HepG2 (cell line): ENCODE measurements around the gene NDUFB6. TPM values are rescaled to one million over a fixed set of nuclear protein-coding genes. Genes with fewer than 3 reads are reported as not detected.

Experiments used
- HOXA7 ChIP-seq: sonication (generic); formaldehyde crosslinking; IDR thresholded peaks from 2 replicates; pipeline ENCODE4 v1.8.1; 2022; ENCODE audit warnings: mild to moderate bottlenecking, missing genetic modification reagents, moderate library complexity
- NBN ChIP-seq: fragments of 450-650 bp; conservative IDR thresholded peaks from 2 replicates; pipeline ENCODE4 v1.6.1; 2017
- SNAPC2 ChIP-seq: sonication (generic); formaldehyde crosslinking; IDR thresholded peaks from 2 replicates; pipeline ENCODE4 v1.8.1; 2022; ENCODE audit warnings: mild to moderate bottlenecking, missing genetic modification reagents
- ZMYM4 ChIP-seq: sonication (generic); formaldehyde crosslinking; IDR thresholded peaks from 2 replicates; pipeline ENCODE4 v1.8.1; 2023; ENCODE audit warnings: mild to moderate bottlenecking, missing genetic modification reagents
- ZNF333 ChIP-seq: sonication (generic); formaldehyde crosslinking; IDR thresholded peaks from 2 replicates; pipeline ENCODE4 v1.4.0; 2020; ENCODE audit warnings: mild to moderate bottlenecking, missing genetic modification reagents, borderline replicate concordance
- ZNF431 ChIP-seq: sonication (generic); formaldehyde crosslinking; IDR thresholded peaks from 2 replicates; pipeline ENCODE4 v1.9.0; 2022; ENCODE audit warnings: missing genetic modification reagents, low read depth, mild to moderate bottlenecking, borderline replicate concordance
- ZNF713 ChIP-seq: sonication (generic); formaldehyde crosslinking; IDR thresholded peaks from 2 replicates; pipeline ENCODE4 v1.4.0; 2020; ENCODE audit warnings: mild to moderate bottlenecking, missing genetic modification reagents
- polyA plus RNA-seq, 8 experiments: library from polyadenylated mRNA; depleted of rRNA in 3 of 8; stranded (reverse) in 7 of 8; unstranded in 1 of 8; fragments of >200 nt; fragmentation: Illumina TruSeq in 4 of 8; extraction: Trizol in 4 of 8; gene quantifications; 2 replicates each; pipeline versions ENCODE4 v1.2.1 to v1.2.3, GENCODE V29; 2011 to 2016; ENCODE audit warnings: low read depth in 4 of 8, missing spikeins in 1 of 8, mixed read lengths in 1 of 8; ENCODE audit not compliant: insufficient read depth in 1 of 8
- total RNA-seq, 5 experiments: library from RNA; depleted of rRNA; stranded (reverse); fragments of >200 nt; fragmentation: Illumina TruSeq; extraction: Trizol; gene quantifications; 2 replicates each; pipeline ENCODE4 v1.2.3, GENCODE V29; 2016; ENCODE audit warnings: low read depth in 1 of 5
- TF ChIP-seq, protein P1 (sequence below), 2 experiments: sonication (generic) in 1 of 2; formaldehyde crosslinking in 1 of 2; IDR thresholded peaks; 2 replicates each; pipeline versions ENCODE4 v1.4.0 to v1.6.1; 2018 to 2020; ENCODE audit warnings: missing genetic modification reagents in 2 of 2, borderline replicate concordance in 1 of 2, low read depth in 1 of 2, mild to moderate bottlenecking in 1 of 2, missing biosample characterization in 1 of 2
- TF ChIP-seq, protein P2 (sequence below): sonication (generic); formaldehyde crosslinking; IDR thresholded peaks from 2 replicates; pipeline ENCODE4 v1.4.0; 2020; ENCODE audit warnings: missing genetic modification reagents, borderline replicate concordance
- TF ChIP-seq, protein P3 (sequence below): sonication (generic); formaldehyde crosslinking; IDR thresholded peaks from 2 replicates; pipeline ENCODE4 v1.4.0; 2020; ENCODE audit warnings: missing genetic modification reagents
- TF ChIP-seq, protein P4 (sequence below): IDR thresholded peaks from 2 replicates; pipeline ENCODE4 v1.6.1; 2016
- TF ChIP-seq, protein P5 (sequence below): sonication (generic); formaldehyde crosslinking; IDR thresholded peaks from 2 replicates; pipeline ENCODE4 v1.4.0; 2020; ENCODE audit warnings: mild to moderate bottlenecking, missing genetic modification reagents
- TF ChIP-seq, protein P6 (sequence below): sonication (generic); formaldehyde crosslinking; IDR thresholded peaks from 2 replicates; pipeline ENCODE4 v1.5.0; 2020; ENCODE audit warnings: missing genetic modification reagents
- TF ChIP-seq, protein P7 (sequence below): sonication (generic); formaldehyde crosslinking; IDR thresholded peaks from 2 replicates; pipeline ENCODE4 v1.5.1; 2020; ENCODE audit warnings: mild to moderate bottlenecking, missing genetic modification reagents, borderline replicate concordance
- TF ChIP-seq, protein P8 (sequence below): sonication (generic); formaldehyde crosslinking; IDR thresholded peaks from 2 replicates; pipeline ENCODE4 v1.8.1; 2023; ENCODE audit warnings: mild to moderate bottlenecking, inconsistent platforms, moderate library complexity, missing genetic modification reagents, borderline replicate concordance
- TF ChIP-seq, protein P9 (sequence below): sonication (generic); formaldehyde crosslinking; IDR thresholded peaks from 2 replicates; pipeline ENCODE4 v1.5.1; 2020; ENCODE audit warnings: missing genetic modification reagents, mild to moderate bottlenecking, borderline replicate concordance

The NDUFB6 gene
- total and polyA plus RNA-seq, 2 of the 13 experiments (the other 11 are each of a cell fraction or from before 2014, with no cell fraction given), result 31.2 to 81.9 TPM

DNA sequence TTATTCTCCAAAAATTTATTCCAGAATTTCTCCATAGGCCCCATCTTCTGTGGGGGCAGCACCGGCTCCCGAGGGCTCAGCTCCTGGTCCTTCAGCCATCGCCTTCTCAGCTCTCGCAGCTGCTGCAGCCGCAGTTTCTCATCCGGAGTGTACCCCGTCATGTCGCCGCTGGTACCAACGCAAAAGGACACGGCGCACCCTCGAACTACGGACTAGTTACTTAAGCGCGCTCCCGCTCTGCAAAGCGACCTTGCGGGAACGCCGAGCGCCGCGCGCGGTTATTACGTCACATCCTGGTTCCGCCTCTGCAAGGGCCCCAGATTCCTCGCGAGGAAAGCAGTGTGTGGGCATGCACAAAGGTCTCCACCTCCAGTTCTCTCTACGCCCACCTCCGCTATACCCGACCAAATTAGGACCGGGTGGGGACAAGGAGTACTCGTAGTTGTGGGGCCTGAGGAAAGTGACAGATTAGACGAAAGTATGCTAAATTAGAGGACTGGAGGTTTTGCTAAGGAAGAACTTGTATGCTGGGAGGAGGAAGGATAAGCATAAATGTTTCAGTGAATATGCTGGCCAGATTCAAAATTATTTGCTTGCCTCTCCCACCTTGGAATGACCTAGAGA is at the start of gene NDUFB6 (continued):
- TF ChIP-seq, protein P1, sequence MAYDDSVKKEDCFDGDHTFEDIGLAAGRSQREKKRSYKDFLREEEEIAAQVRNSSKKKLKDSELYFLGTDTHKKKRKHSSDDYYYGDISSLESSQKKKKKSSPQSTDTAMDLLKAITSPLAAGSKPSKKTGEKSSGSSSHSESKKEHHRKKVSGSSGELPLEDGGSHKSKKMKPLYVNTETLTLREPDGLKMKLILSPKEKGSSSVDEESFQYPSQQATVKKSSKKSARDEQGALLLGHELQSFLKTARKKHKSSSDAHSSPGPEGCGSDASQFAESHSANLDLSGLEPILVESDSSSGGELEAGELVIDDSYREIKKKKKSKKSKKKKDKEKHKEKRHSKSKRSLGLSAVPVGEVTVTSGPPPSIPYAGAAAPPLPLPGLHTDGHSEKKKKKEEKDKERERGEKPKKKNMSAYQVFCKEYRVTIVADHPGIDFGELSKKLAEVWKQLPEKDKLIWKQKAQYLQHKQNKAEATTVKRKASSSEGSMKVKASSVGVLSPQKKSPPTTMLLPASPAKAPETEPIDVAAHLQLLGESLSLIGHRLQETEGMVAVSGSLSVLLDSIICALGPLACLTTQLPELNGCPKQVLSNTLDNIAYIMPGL (CRISPR knock-in tag; IDR thresholded peaks at IDR 0.05; ENCODE audit: borderline replicate concordance in 1 of 2, low read depth in 1 of 2), result peak; percentile 82 to 87
- no peak for TF ChIP-seq NBN
- peak; percentile 98 for TF ChIP-seq ZMYM4 (CRISPR knock-in tag)
- TF ChIP-seq, protein P2, sequence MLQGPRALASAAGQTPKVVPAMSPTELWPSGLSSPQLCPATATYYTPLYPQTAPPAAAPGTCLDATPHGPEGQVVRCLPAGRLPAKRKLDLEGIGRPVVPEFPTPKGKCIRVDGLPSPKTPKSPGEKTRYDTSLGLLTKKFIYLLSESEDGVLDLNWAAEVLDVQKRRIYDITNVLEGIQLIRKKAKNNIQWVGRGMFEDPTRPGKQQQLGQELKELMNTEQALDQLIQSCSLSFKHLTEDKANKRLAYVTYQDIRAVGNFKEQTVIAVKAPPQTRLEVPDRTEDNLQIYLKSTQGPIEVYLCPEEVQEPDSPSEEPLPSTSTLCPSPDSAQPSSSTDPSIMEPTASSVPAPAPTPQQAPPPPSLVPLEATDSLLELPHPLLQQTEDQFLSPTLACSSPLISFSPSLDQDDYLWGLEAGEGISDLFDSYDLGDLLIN, result no peak
- TF ChIP-seq, protein P3, sequence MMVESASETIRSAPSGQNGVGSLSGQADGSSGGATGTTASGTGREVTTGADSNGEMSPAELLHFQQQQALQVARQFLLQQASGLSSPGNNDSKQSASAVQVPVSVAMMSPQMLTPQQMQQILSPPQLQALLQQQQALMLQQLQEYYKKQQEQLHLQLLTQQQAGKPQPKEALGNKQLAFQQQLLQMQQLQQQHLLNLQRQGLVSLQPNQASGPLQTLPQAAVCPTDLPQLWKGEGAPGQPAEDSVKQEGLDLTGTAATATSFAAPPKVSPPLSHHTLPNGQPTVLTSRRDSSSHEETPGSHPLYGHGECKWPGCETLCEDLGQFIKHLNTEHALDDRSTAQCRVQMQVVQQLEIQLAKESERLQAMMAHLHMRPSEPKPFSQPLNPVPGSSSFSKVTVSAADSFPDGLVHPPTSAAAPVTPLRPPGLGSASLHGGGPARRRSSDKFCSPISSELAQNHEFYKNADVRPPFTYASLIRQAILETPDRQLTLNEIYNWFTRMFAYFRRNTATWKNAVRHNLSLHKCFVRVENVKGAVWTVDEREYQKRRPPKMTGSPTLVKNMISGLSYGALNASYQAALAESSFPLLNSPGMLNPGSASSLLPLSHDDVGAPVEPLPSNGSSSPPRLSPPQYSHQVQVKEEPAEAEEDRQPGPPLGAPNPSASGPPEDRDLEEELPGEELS (CRISPR knock-in tag), result peak; percentile 52; the same call in 1 of the 2 replicates
- TF ChIP-seq ZNF713, result no peak
- no peak for TF ChIP-seq ZNF333
- TF ChIP-seq, protein P4, sequence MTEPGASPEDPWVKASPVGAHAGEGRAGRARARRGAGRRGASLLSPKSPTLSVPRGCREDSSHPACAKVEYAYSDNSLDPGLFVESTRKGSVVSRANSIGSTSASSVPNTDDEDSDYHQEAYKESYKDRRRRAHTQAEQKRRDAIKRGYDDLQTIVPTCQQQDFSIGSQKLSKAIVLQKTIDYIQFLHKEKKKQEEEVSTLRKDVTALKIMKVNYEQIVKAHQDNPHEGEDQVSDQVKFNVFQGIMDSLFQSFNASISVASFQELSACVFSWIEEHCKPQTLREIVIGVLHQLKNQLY (CRISPR knock-in tag), result no peak
- TF ChIP-seq ZNF431 (CRISPR knock-in tag), result 0 out of 2 replicates have a peak, but pooled peaks have one; percentile 45
- TF ChIP-seq HOXA7 (CRISPR knock-in tag), result no peak
- no peak for TF ChIP-seq SNAPC2
- TF ChIP-seq, protein P5, sequence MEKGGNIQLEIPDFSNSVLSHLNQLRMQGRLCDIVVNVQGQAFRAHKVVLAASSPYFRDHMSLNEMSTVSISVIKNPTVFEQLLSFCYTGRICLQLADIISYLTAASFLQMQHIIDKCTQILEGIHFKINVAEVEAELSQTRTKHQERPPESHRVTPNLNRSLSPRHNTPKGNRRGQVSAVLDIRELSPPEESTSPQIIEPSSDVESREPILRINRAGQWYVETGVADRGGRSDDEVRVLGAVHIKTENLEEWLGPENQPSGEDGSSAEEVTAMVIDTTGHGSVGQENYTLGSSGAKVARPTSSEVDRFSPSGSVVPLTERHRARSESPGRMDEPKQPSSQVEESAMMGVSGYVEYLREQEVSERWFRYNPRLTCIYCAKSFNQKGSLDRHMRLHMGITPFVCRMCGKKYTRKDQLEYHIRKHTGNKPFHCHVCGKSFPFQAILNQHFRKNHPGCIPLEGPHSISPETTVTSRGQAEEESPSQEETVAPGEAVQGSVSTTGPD (CRISPR knock-in tag), result no peak
- TF ChIP-seq, protein P6, sequence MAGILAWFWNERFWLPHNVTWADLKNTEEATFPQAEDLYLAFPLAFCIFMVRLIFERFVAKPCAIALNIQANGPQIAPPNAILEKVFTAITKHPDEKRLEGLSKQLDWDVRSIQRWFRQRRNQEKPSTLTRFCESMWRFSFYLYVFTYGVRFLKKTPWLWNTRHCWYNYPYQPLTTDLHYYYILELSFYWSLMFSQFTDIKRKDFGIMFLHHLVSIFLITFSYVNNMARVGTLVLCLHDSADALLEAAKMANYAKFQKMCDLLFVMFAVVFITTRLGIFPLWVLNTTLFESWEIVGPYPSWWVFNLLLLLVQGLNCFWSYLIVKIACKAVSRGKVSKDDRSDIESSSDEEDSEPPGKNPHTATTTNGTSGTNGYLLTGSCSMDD (CRISPR knock-in tag), result no peak
- TF ChIP-seq, protein P7, sequence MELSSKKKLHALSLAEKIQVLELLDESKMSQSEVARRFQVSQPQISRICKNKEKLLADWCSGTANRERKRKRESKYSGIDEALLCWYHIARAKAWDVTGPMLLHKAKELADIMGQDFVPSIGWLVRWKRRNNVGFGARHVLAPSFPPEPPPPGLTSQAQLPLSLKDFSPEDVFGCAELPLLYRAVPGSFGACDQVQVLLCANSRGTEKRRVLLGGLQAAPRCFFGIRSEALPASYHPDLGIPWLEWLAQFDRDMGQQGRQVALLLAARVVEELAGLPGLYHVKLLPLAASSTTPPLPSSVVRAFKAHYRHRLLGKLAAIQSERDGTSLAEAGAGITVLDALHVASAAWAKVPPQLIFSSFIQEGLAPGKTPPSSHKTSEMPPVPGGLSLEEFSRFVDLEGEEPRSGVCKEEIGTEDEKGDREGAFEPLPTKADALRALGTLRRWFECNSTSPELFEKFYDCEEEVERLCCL, result no peak
- TF ChIP-seq, protein P8, sequence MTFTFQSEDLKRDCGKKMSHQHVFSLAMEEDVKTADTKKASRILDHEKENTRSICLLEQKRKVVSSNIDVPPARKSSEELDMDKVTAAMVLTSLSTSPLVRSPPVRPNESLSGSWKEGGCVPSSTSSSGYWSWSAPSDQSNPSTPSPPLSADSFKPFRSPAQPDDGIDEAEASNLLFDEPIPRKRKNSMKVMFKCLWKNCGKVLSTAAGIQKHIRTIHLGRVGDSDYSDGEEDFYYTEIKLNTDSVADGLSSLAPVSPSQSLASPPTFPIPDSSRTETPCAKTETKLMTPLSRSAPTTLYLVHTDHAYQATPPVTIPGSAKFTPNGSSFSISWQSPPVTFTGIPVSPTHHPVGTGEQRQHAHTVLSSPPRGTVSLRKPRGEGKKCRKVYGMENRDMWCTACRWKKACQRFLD (CRISPR knock-in tag), result no peak
- TF ChIP-seq, protein P9, sequence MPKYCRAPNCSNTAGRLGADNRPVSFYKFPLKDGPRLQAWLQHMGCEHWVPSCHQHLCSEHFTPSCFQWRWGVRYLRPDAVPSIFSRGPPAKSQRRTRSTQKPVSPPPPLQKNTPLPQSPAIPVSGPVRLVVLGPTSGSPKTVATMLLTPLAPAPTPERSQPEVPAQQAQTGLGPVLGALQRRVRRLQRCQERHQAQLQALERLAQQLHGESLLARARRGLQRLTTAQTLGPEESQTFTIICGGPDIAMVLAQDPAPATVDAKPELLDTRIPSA, result no peak
